Keratinocyte (primary cell): ENCODE results near the gene GNA15. TPM values are rescaled to one million over a fixed set of nuclear protein-coding genes. Genes with fewer than 3 reads are reported as not detected.

ENCODE experiments used
- DNase-seq: peaks from one replicate; pipeline ENCODE4 v3.0.0-alpha.2; 2011; ENCODE audit warnings: low read depth, missing footprints, low spot score
- FAIRE-seq: peaks from 2 replicates; lab custom pipeline; 2011; peaks lifted over from hg19 to GRCh38; lab: Jason Lieb, UNC
- H2AFZ ChIP-seq: 2 replicates; pipeline ENCODE4 v1.6.0; 2012; ENCODE audit warnings: low read length, control low read depth, inconsistent platforms; ENCODE audit not compliant: control insufficient read depth
- H3K27ac ChIP-seq: 2 replicates; pipeline ENCODE4 v1.5.1; 2011; ENCODE audit warnings: low read length; ENCODE audit not compliant: control insufficient read depth, insufficient read depth
- H3K27me3 ChIP-seq: 3 replicates; pipeline ENCODE4 v1.6.0; 2011; ENCODE audit warnings: low read length; ENCODE audit not compliant: control insufficient read depth, insufficient read depth; ENCODE audit errors: extremely low read depth
- H3K36me3 ChIP-seq, 2 experiments: 2 replicates in 1 of 2; 3 replicates in 1 of 2; pipeline ENCODE4 v1.5.1; 2011; ENCODE audit warnings: low read length in 2 of 2, mild to moderate bottlenecking in 1 of 2; ENCODE audit not compliant: control insufficient read depth in 2 of 2, insufficient read depth in 2 of 2; ENCODE audit errors: extremely low read depth in 1 of 2
- H3K4me1 ChIP-seq: 3 replicates; pipeline ENCODE4 v1.5.1; 2011; ENCODE audit warnings: low read length; ENCODE audit not compliant: control insufficient read depth, insufficient read depth; ENCODE audit errors: extremely low read depth
- H3K4me2 ChIP-seq: 3 replicates; pipeline ENCODE4 v1.6.0; 2011; ENCODE audit warnings: low read depth, low read length; ENCODE audit not compliant: control insufficient read depth, insufficient read depth; ENCODE audit errors: extremely low read depth
- H3K4me3 ChIP-seq, 3 experiments: fragments of 200-600 bp in 1 of 3; sonication (generic) in 1 of 3; 2 replicates in 2 of 3; 3 replicates in 1 of 3; pipeline ENCODE4 v1.5.1; 2011 to 2016; ENCODE audit warnings: low read length in 3 of 3, mild to moderate bottlenecking in 3 of 3, control low read depth in 2 of 3, inconsistent platforms in 1 of 3, low read depth in 1 of 3, mixed read lengths in 1 of 3, mixed run types in 1 of 3, moderate library complexity in 1 of 3; ENCODE audit not compliant: control insufficient read depth in 2 of 3, insufficient read depth in 2 of 3; ENCODE audit errors: extremely low read depth in 1 of 3
- H3K79me2 ChIP-seq: 2 replicates; pipeline ENCODE4 v1.6.0; 2012; ENCODE audit warnings: low read length; ENCODE audit not compliant: control insufficient read depth, insufficient read depth
- H3K9ac ChIP-seq: 3 replicates; pipeline ENCODE4 v1.6.0; 2011; ENCODE audit warnings: low read length; ENCODE audit not compliant: control insufficient read depth, insufficient read depth; ENCODE audit errors: extremely low read depth
- H3K9me1 ChIP-seq: 3 replicates; pipeline ENCODE4 v1.6.0; 2011; ENCODE audit warnings: low read length; ENCODE audit not compliant: control insufficient read depth, insufficient read depth; ENCODE audit errors: extremely low read depth
- H3K9me3 ChIP-seq: 2 replicates; pipeline ENCODE4 v1.5.1; 2012; ENCODE audit warnings: low read depth, low read length; ENCODE audit not compliant: control insufficient read depth
- H4K20me1 ChIP-seq: 3 replicates; pipeline ENCODE4 v1.6.0; 2011; ENCODE audit warnings: low read length; ENCODE audit not compliant: control insufficient read depth, insufficient read depth; ENCODE audit errors: extremely low read depth
- EZH2 ChIP-seq: IDR thresholded peaks from one replicate; pipeline ENCODE4 v1.6.1; 2012; ENCODE audit warnings: inconsistent platforms, mild to moderate bottlenecking, low read length, moderate library complexity
- dilution Hi-C: fragments of 300-500 bp; cut with MboI; formaldehyde crosslinking; loops from one replicate; pipeline ENCODE4 v1.7.0; 2020; ENCODE audit warnings: low sequenced_read_pairs; ENCODE audit not compliant: extremely low pct_ligation_motif_present
- polyA plus RNA-seq, 5 experiments: library from polyadenylated mRNA; depleted of rRNA in 3 of 5; stranded (reverse) in 3 of 5; stranded (forward) in 1 of 5; unstranded in 1 of 5; fragments of >200 nt; gene quantifications; 1 replicate in 1 of 5; 2 replicates in 3 of 5; 3 replicates in 1 of 5; pipeline versions ENCODE4 v1.2.1 to v1.2.3, GENCODE V29; 2011 to 2012; ENCODE audit warnings: missing spikeins in 2 of 5, low read depth in 1 of 5, low replicate concordance in 1 of 5
- TF ChIP-seq, protein P1 (sequence below), 3 experiments: IDR thresholded peaks in 1 of 3; conservative IDR thresholded peaks in 1 of 3; optimal IDR thresholded peaks in 1 of 3; 2 replicates in 2 of 3; 3 replicates in 1 of 3; pipeline versions ENCODE3 to v1.5.1; 2011; ENCODE audit warnings: low read length in 3 of 3, mild to moderate bottlenecking in 3 of 3, moderate library complexity in 2 of 3, control low read depth in 1 of 3, inconsistent platforms in 1 of 3; ENCODE audit not compliant: insufficient read depth in 2 of 3; ENCODE audit errors: extremely low read depth in 1 of 3

GNA15 gene
- polyA plus RNA-seq, 1 donor (not counting 4 experiments of a cell fraction or from before 2014, with no cell fraction given): 60.0 TPM

GRCh38 chr19:3098515-3099346 is 37.1 kb upstream of the GNA15 start:
- TF ChIP-seq, protein P1, sequence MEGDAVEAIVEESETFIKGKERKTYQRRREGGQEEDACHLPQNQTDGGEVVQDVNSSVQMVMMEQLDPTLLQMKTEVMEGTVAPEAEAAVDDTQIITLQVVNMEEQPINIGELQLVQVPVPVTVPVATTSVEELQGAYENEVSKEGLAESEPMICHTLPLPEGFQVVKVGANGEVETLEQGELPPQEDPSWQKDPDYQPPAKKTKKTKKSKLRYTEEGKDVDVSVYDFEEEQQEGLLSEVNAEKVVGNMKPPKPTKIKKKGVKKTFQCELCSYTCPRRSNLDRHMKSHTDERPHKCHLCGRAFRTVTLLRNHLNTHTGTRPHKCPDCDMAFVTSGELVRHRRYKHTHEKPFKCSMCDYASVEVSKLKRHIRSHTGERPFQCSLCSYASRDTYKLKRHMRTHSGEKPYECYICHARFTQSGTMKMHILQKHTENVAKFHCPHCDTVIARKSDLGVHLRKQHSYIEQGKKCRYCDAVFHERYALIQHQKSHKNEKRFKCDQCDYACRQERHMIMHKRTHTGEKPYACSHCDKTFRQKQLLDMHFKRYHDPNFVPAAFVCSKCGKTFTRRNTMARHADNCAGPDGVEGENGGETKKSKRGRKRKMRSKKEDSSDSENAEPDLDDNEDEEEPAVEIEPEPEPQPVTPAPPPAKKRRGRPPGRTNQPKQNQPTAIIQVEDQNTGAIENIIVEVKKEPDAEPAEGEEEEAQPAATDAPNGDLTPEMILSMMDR (optimal IDR thresholded peaks at IDR 0.05 in 1 of 3, IDR thresholded peaks at IDR 0.05 in 1 of 3, conservative IDR thresholded peaks at IDR 0.05 in 1 of 3; ENCODE audit: extremely low read depth in 1 of 3, insufficient read depth in 2 of 3, low read length in 3 of 3): no peak
- no peak for TF ChIP-seq EZH2
- Histone ChIP-seq H3K9me1 (no peaks in the 10 kb centered on the region), H2AFZ (peak overlapping the region; percentile 37), H3K4me1 (peaks cover 29% of the 10 kb centered on the region), H3K27me3 (no peaks in the 10 kb centered on the region), H3K9ac (peak overlapping the region; percentile 76), H3K79me2 (peaks cover 90% of the 10 kb centered on the region), H3K36me3 (peaks cover 0 to 1% of the 10 kb centered on the region in 2 experiments), H3K4me2 (peak overlapping the region; percentile 84), H3K9me3 (no peaks in the 10 kb centered on the region), H4K20me1 (peaks cover 5% of the 10 kb centered on the region), H3K4me3 (peak overlapping the region; percentile 12 to 86 (median 34)), H3K27ac (peak overlapping the region; percentile 52)
- dilution Hi-C loops: no loop called here
- DNase-seq (no peak), FAIRE-seq (peak; percentile 57)

DNA sequence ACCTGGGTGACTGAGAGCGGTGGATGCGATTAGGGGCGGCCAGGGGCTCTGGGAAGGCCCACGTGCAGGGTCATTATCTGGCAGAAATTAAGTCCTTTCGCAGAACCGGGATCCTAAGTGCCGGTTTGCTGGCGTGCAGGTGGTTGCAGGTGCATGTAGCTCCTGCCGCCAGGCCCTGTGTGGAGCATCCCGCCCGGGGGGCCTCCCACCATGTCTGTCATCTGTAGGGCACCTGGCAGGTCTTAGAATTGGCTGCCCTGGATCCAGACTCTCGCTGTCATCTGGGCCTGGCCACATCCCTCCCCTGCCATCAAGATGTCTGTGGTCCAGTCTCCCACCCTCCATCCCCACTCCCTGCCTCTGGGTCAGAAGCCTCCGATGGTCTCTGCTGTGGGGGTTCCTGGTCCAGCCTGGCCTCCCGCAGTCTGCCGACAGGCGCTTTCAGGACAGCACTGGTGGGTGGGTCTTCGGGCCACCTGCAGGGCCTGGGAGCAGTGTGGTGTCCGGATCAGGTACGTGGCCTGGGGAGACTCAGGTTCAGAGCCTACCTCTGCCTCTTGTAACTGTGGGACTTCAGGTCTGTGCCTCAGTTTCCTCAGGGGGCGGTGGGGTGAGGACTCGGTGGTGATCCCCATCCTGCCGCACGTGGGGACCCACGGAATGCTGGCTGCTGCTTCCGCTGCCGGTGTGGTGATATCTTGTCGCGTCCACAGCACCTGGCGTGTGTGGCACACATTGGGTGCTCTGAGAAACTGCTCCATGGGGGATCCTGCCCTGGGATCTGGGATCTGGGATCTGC is 36.3 kb upstream of the GNA15 start:
- no peak overlapping the region for H3K9ac ChIP-seq
- no peak for DNase-seq
- H2AFZ ChIP-seq: no peak overlapping the region
- no peak overlapping the region for H3K27ac ChIP-seq
- H3K79me2 ChIP-seq: peaks cover 96% of the 10 kb centered on the region
- peak overlapping the region in 1 of 3 experiments; percentile 12 for H3K4me3 ChIP-seq
- H4K20me1 ChIP-seq: peaks cover 10% of the 10 kb centered on the region
- no peaks in the 10 kb centered on the region for H3K9me1 ChIP-seq
- H3K36me3 ChIP-seq: peaks cover 0 to 1% of the 10 kb centered on the region in 2 experiments
- TF ChIP-seq, protein P1 (optimal IDR thresholded peaks at IDR 0.05 in 1 of 3, IDR thresholded peaks at IDR 0.05 in 1 of 3, conservative IDR thresholded peaks at IDR 0.05 in 1 of 3; ENCODE audit: extremely low read depth in 1 of 3, insufficient read depth in 2 of 3, low read length in 3 of 3): no peak
- no peak for TF ChIP-seq EZH2
- FAIRE-seq: no peak
- dilution Hi-C loops: no loop called here
- no peaks in the 10 kb centered on the region for H3K27me3 ChIP-seq
- H3K4me2 ChIP-seq: peak overlapping the region; percentile 84
- peaks cover 29% of the 10 kb centered on the region for H3K4me1 ChIP-seq
- H3K9me3 ChIP-seq: no peaks in the 10 kb centered on the region
